HL-60 (cell line): Measurements from ENCODE around the gene APOA4.

Source experiments
- POLR2AphosphoS5 ChIP-seq: IDR thresholded peaks from 2 replicates; pipeline ENCODE4 v1.6.1; 2012; ENCODE audit warnings: low read depth
- TF ChIP-seq, protein P1 (sequence below): IDR thresholded peaks from one replicate; pipeline ENCODE4 v1.5.1; 2011; ENCODE audit warnings: low read length, control low read depth, inconsistent platforms; ENCODE audit not compliant: insufficient read depth
- TF ChIP-seq, protein P2 (sequence below): IDR thresholded peaks from 2 replicates; pipeline ENCODE4 v1.6.1; 2012; ENCODE audit warnings: low read depth; ENCODE audit not compliant: insufficient replicate concordance

DNA sequence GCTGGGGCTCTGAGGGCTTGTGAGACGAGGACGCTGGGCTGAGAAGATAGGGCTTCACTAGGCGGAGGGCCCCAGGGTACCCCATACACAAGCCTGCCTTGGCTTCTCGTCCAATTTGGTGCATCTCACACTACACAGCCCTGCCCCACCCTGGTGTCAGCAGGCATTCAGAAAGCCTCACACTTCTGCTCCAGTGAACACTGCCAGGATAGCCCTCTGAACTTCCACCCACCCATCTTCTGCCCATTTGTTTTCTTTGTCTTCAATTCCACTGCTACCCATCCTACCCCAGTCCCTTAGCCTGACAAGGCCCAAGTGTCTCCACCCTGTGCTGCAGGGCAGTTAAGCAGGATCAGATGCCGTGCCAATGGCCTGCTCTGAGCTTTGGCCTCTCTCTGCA lies 48.4 kb downstream of the APOA4 start:
- TF ChIP-seq, protein P1, sequence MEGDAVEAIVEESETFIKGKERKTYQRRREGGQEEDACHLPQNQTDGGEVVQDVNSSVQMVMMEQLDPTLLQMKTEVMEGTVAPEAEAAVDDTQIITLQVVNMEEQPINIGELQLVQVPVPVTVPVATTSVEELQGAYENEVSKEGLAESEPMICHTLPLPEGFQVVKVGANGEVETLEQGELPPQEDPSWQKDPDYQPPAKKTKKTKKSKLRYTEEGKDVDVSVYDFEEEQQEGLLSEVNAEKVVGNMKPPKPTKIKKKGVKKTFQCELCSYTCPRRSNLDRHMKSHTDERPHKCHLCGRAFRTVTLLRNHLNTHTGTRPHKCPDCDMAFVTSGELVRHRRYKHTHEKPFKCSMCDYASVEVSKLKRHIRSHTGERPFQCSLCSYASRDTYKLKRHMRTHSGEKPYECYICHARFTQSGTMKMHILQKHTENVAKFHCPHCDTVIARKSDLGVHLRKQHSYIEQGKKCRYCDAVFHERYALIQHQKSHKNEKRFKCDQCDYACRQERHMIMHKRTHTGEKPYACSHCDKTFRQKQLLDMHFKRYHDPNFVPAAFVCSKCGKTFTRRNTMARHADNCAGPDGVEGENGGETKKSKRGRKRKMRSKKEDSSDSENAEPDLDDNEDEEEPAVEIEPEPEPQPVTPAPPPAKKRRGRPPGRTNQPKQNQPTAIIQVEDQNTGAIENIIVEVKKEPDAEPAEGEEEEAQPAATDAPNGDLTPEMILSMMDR, result no peak
- TF ChIP-seq, protein P2, sequence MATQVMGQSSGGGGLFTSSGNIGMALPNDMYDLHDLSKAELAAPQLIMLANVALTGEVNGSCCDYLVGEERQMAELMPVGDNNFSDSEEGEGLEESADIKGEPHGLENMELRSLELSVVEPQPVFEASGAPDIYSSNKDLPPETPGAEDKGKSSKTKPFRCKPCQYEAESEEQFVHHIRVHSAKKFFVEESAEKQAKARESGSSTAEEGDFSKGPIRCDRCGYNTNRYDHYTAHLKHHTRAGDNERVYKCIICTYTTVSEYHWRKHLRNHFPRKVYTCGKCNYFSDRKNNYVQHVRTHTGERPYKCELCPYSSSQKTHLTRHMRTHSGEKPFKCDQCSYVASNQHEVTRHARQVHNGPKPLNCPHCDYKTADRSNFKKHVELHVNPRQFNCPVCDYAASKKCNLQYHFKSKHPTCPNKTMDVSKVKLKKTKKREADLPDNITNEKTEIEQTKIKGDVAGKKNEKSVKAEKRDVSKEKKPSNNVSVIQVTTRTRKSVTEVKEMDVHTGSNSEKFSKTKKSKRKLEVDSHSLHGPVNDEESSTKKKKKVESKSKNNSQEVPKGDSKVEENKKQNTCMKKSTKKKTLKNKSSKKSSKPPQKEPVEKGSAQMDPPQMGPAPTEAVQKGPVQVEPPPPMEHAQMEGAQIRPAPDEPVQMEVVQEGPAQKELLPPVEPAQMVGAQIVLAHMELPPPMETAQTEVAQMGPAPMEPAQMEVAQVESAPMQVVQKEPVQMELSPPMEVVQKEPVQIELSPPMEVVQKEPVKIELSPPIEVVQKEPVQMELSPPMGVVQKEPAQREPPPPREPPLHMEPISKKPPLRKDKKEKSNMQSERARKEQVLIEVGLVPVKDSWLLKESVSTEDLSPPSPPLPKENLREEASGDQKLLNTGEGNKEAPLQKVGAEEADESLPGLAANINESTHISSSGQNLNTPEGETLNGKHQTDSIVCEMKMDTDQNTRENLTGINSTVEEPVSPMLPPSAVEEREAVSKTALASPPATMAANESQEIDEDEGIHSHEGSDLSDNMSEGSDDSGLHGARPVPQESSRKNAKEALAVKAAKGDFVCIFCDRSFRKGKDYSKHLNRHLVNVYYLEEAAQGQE, result no peak
- TF ChIP-seq POLR2AphosphoS5, result no peak
